BJ (cell line): ENCODE data around the gene TMEM147. TPM values are rescaled to one million over a fixed set of nuclear protein-coding genes. Genes with fewer than 3 reads are reported as not detected.

Experiments used
- CTCF ChIA-PET: fragments of 350-600 bp; formaldehyde crosslinking; extraction: SDS; loops from one replicate; lab custom pipeline; 2021; ENCODE audit warnings: antibody characterized with exemption, inconsistent platforms; lab: Yijun Ruan, JAX
- POLR2A ChIA-PET: fragments of 300-600 bp; sonication (Branson Sonifier 250); formaldehyde crosslinking; extraction: SDS; loops from one replicate; lab custom pipeline; 2021; ENCODE audit warnings: antibody characterized with exemption; lab: Charles Lee
- DNase-seq: peaks from one replicate; pipeline ENCODE4 v3.0.0-alpha.2; 2011; ENCODE audit warnings: low read depth
- H3K27me3 ChIP-seq: 2 replicates; pipeline ENCODE4 v1.6.0; 2011; ENCODE audit warnings: low read length; ENCODE audit not compliant: control insufficient read depth, insufficient read depth
- H3K36me3 ChIP-seq: 2 replicates; pipeline ENCODE4 v1.5.1; 2011; ENCODE audit warnings: low read length; ENCODE audit not compliant: control insufficient read depth, insufficient read depth
- H3K4me3 ChIP-seq: 2 replicates; pipeline ENCODE4 v1.5.1; 2011; ENCODE audit warnings: low read depth, mild to moderate bottlenecking, control low read depth, low read length
- polyA plus RNA-seq: library from polyadenylated mRNA; depleted of rRNA; stranded (reverse); fragments of >200 nt; gene quantifications from 2 replicates; pipeline ENCODE4 v1.2.3, GENCODE V29; 2011; rRNA removed
- TF ChIP-seq, protein P1 (sequence below): IDR thresholded peaks from 2 replicates; pipeline ENCODE4 v1.5.1; 2011; ENCODE audit warnings: low read depth, mild to moderate bottlenecking, control low read depth, inconsistent platforms, low read length, moderate library complexity; ENCODE audit not compliant: insufficient read depth

TMEM147 gene
- polyA plus RNA-seq, 1 experiment = 200 TPM

DNA sequence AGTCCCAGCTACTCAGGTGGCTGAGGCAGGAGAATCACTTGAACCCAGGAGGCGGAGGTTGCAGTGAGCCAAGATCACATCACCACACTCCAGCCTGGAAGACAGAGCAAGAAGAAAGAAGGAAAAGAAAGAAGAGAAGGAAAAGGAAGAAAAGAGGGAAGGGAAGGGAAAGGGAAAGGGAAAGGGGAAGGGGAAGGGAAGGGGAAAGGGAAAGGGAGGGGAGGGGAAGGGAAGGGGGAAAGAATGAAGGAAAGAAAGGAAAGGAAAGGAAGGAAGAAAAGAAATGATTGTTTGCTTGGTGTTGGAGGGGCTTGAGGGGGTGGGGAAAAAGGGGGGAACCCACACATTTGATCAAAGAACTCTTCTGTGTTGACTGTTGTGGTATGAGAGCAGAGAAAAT lies 50.5 kb downstream of the TMEM147 start:
- no peak overlapping the region for H3K4me3 ChIP-seq
- TF ChIP-seq, protein P1, sequence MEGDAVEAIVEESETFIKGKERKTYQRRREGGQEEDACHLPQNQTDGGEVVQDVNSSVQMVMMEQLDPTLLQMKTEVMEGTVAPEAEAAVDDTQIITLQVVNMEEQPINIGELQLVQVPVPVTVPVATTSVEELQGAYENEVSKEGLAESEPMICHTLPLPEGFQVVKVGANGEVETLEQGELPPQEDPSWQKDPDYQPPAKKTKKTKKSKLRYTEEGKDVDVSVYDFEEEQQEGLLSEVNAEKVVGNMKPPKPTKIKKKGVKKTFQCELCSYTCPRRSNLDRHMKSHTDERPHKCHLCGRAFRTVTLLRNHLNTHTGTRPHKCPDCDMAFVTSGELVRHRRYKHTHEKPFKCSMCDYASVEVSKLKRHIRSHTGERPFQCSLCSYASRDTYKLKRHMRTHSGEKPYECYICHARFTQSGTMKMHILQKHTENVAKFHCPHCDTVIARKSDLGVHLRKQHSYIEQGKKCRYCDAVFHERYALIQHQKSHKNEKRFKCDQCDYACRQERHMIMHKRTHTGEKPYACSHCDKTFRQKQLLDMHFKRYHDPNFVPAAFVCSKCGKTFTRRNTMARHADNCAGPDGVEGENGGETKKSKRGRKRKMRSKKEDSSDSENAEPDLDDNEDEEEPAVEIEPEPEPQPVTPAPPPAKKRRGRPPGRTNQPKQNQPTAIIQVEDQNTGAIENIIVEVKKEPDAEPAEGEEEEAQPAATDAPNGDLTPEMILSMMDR = no peak
- ChIA-PET POLR2A (no interaction called here), CTCF (no interaction called here)
- H3K27me3 ChIP-seq = no peaks in the 10 kb centered on the region
- no peak for DNase-seq
- H3K36me3 ChIP-seq = no peaks in the 10 kb centered on the region

DNA sequence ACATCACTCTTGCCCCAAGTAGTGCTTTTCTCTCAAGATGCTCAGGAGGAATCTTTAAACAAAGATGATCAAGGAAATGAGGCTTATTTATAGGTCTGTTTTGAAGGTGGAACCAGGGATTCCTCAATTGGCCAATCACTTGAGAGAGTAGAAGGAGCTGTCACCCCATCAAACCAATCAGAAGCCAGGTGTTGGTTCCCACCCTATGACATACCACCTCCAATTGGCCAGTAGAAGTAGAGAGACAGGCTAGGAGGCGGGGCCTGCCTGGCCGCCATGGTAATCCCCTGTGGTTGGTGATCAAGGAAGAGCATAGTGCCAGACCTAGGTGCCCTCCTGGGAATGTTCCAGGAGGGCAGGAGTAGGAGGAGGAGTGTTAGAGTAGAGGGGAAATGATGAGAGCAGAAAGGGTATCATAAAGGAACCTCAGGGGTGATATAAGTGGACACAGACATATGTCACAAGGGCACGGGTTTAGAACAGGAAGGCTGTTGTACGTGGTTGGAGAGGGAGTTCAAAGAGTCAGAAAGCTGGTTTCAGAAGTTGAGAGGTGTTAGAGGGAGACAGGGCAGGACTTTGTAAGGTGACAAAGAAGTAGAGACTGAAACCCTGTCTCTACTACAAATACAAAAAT lies 51.1 kb downstream of the TMEM147 start:
- CTCF ChIA-PET = no interaction called here
- POLR2A ChIA-PET = no interaction called here
- Histone ChIP-seq H3K36me3 (no peaks in the 10 kb centered on the region), H3K4me3 (no peak overlapping the region), H3K27me3 (no peaks in the 10 kb centered on the region)
- DNase-seq = no peak
- TF ChIP-seq, protein P1 = no peak

Other genes with a start within 250 kb of the TMEM147 start
- gene CD22, start 216.4 kb upstream of the TMEM147 start, polyA plus RNA-seq = not detected in 2 replicates
- gene FFAR1, start 197.7 kb upstream of the TMEM147 start, polyA plus RNA-seq = not detected in 2 replicates
- not detected in 2 replicates for gene FFAR3, start 187.2 kb upstream of the TMEM147 start, polyA plus RNA-seq
- not detected in 2 replicates for gene GPR42, start 174.6 kb upstream of the TMEM147 start, polyA plus RNA-seq
- not detected in 2 replicates for gene FFAR2, start 97.4 kb upstream of the TMEM147 start, polyA plus RNA-seq
- not detected in 2 replicates for gene KRTDAP, start 55.2 kb upstream of the TMEM147 start, polyA plus RNA-seq
- gene DMKN, start 32.0 kb upstream of the TMEM147 start, polyA plus RNA-seq = 1.0 and 1.5 TPM in 2 replicates
- gene SBSN, start 17.3 kb upstream of the TMEM147 start, polyA plus RNA-seq = 0.70 and 1.6 TPM in 2 replicates
- not detected in 2 replicates for gene GAPDHS, start 12.2 kb upstream of the TMEM147 start, polyA plus RNA-seq
- not detected in 2 replicates for gene ATP4A, start 18.0 kb downstream of the TMEM147 start, polyA plus RNA-seq
- not detected in 2 replicates for gene PMIS2, start 40.5 kb downstream of the TMEM147 start, polyA plus RNA-seq
- gene HAUS5, start 67.1 kb downstream of the TMEM147 start, polyA plus RNA-seq = 2.3 and 3.9 TPM in 2 replicates
- 36.8 and 52.6 TPM in 2 replicates for gene RBM42, start 83.4 kb downstream of the TMEM147 start, polyA plus RNA-seq
- 0.47 and 0.54 TPM in 2 replicates for gene ETV2, start 96.1 kb downstream of the TMEM147 start, polyA plus RNA-seq
- 463 and 510 TPM in 2 replicates for gene COX6B1, start 102.7 kb downstream of the TMEM147 start, polyA plus RNA-seq
- gene UPK1A, start 120.9 kb downstream of the TMEM147 start, polyA plus RNA-seq = 0.17 and 0.39 TPM in 2 replicates
- not detected in 2 replicates for gene ZBTB32, start 158.9 kb downstream of the TMEM147 start, polyA plus RNA-seq
- 6.1 and 13.3 TPM in 2 replicates for gene KMT2B, start 172.4 kb downstream of the TMEM147 start, polyA plus RNA-seq
- gene IGFLR1, start 196.8 kb downstream of the TMEM147 start, polyA plus RNA-seq = 1.1 and 1.9 TPM in 2 replicates
- 18.3 and 20.3 TPM in 2 replicates for gene U2AF1L4, start 199.8 kb downstream of the TMEM147 start, polyA plus RNA-seq
- gene PSENEN, start 200.0 kb downstream of the TMEM147 start, polyA plus RNA-seq = 65.4 and 76.2 TPM in 2 replicates
- gene LIN37, start 202.9 kb downstream of the TMEM147 start, polyA plus RNA-seq = 8.9 and 15.0 TPM in 2 replicates
- gene HSPB6, start 211.4 kb downstream of the TMEM147 start, polyA plus RNA-seq = 21.0 and 27.2 TPM in 2 replicates
- gene PROSER3, start 212.6 kb downstream of the TMEM147 start, polyA plus RNA-seq = 6.9 and 9.4 TPM in 2 replicates
- 1.1 and 3.6 TPM in 2 replicates for gene ARHGAP33, start 229.9 kb downstream of the TMEM147 start, polyA plus RNA-seq